Measurements from ENCODE around the gene DNAH17.

The DNAH17 gene

GRCh38 chr17:78494696-78495330 lies 82.4 kb downstream of the DNAH17 start:
- DNase-seq (ENCODE audit: low spot score), result no peak

GRCh38 chr17:78493853-78494695 lies 83.1 kb downstream of the DNAH17 start:
- DNase-seq (ENCODE audit: low spot score), result no peak

GRCh38 chr17:78493450-78493849 lies 83.7 kb downstream of the DNAH17 start:
- no peak for DNase-seq (ENCODE audit: low spot score)

- no peak for DNase-seq (ENCODE audit: low spot score)
Measured at GRCh38 chr17:78492116-78492799, 84.9 kb downstream of the DNAH17 start.

- DNase-seq (ENCODE audit: low spot score), result no peak
Measured at GRCh38 chr17:78491236-78492115, 85.7 kb downstream of the DNAH17 start.

GRCh38 chr17:78490673-78491072 lies 86.5 kb downstream of the DNAH17 start:
- DNase-seq (ENCODE audit: low spot score), result no peak

- no peak for DNase-seq (ENCODE audit: low spot score)
Measured at GRCh38 chr17:78490156-78490555, 87.0 kb downstream of the DNAH17 start.

GRCh38 chr17:78488867-78489634 lies 88.1 kb downstream of the DNAH17 start:
- no peak for DNase-seq (ENCODE audit: low spot score)

GRCh38 chr17:78488156-78488555 lies 89.0 kb downstream of the DNAH17 start:
- DNase-seq (ENCODE audit: low spot score), result no peak

- DNase-seq (ENCODE audit: low spot score), result no peak
Measured at GRCh38 chr17:78486946-78487680, 90.1 kb downstream of the DNAH17 start.

- no peak for DNase-seq (ENCODE audit: low spot score)
Measured at GRCh38 chr17:78486228-78486802, 90.9 kb downstream of the DNAH17 start.

GRCh38 chr17:78485290-78486168 lies 91.7 kb downstream of the DNAH17 start:
- no peak for DNase-seq (ENCODE audit: low spot score)

GRCh38 chr17:78484271-78485246 lies 92.6 kb downstream of the DNAH17 start:
- DNase-seq (ENCODE audit: low spot score), result peak; percentile 46

GRCh38 chr17:78479369-78479768 lies 97.8 kb downstream of the DNAH17 start:
- DNase-seq (ENCODE audit: low spot score), result no peak

GRCh38 chr17:78478757-78479297 lies 98.4 kb downstream of the DNAH17 start:
- no peak for DNase-seq (ENCODE audit: low spot score)

- DNase-seq (ENCODE audit: low spot score), result no peak
Measured at GRCh38 chr17:78477913-78478756, 99.1 kb downstream of the DNAH17 start.

GRCh38 chr17:78476973-78477372 lies 100.2 kb downstream of the DNAH17 start:
- DNase-seq (ENCODE audit: low spot score), result no peak
